ENCODE data around the gene SLC46A1.
A peak's percentile ranks its signal among the peaks of the same experiment; 100 is the strongest.
"Not testable (repeated sequence)": the region's sequence is repeated elsewhere in the genome, so short reads cannot be mapped to it uniquely, and the experiment has no call there.

The SLC46A1 gene
- total RNA-seq: 4.3 to 7.5 reads per million in 2 experiments

GRCh38 chr17:28405632-28406472, at the start of gene SLC46A1:
Gene SLC46A1 (minus strand): TSS chr17:28406212. CDS start chr17:28406114, 98 bp downstream.
- DNase-seq (ENCODE audit: low read depth): no peak

- no peak for DNase-seq (ENCODE audit: low read depth)
These were observed 43.8 kb upstream of the SLC46A1 start for GRCh38 chr17:28449859-28450258.

GRCh38 chr17:28447396-28447760, 41.4 kb upstream of the SLC46A1 start:
- no peak for DNase-seq (ENCODE audit: low read depth)

- no peak for DNase-seq (ENCODE audit: low read depth)
These were observed 40.8 kb upstream of the SLC46A1 start for GRCh38 chr17:28446716-28447395.

- no peak for DNase-seq (ENCODE audit: low read depth)
These were observed 38.1 kb upstream of the SLC46A1 start for GRCh38 chr17:28443901-28444638.

- DNase-seq (ENCODE audit: low read depth): not testable (repeated sequence)
These were observed 28.3 kb upstream of the SLC46A1 start for GRCh38 chr17:28434326-28434725.

GRCh38 chr17:28433721-28434120, 27.7 kb upstream of the SLC46A1 start:
- DNase-seq (ENCODE audit: low read depth): no peak

GRCh38 chr17:28427982-28428381, 22.0 kb upstream of the SLC46A1 start:
- not testable (repeated sequence) for DNase-seq (ENCODE audit: low read depth)

- no peak for DNase-seq (ENCODE audit: low read depth)
These were observed 21.4 kb upstream of the SLC46A1 start for GRCh38 chr17:28427371-28427770.

- no peak for DNase-seq (ENCODE audit: low read depth)
These were observed 20.1 kb upstream of the SLC46A1 start for GRCh38 chr17:28426081-28426519.

GRCh38 chr17:28425206-28425605, 19.2 kb upstream of the SLC46A1 start:
- no peak for DNase-seq (ENCODE audit: low read depth)

GRCh38 chr17:28421787-28422305, 15.8 kb upstream of the SLC46A1 start:
- no peak for DNase-seq (ENCODE audit: low read depth)

- peak; percentile 14 for DNase-seq (ENCODE audit: low read depth)
These were observed 10.8 kb upstream of the SLC46A1 start for GRCh38 chr17:28416703-28417311.

GRCh38 chr17:28415886-28416285, 9.9 kb upstream of the SLC46A1 start:
- DNase-seq (ENCODE audit: low read depth): no peak

- DNase-seq (ENCODE audit: low read depth): no peak
These were observed 7.8 kb upstream of the SLC46A1 start for GRCh38 chr17:28413804-28414203.

- no peak for DNase-seq (ENCODE audit: low read depth)
These were observed 6.1 kb upstream of the SLC46A1 start for GRCh38 chr17:28412099-28412498.

- DNase-seq (ENCODE audit: low read depth): no peak
These were observed 1.9 kb upstream of the SLC46A1 start for GRCh38 chr17:28407974-28408306.

- no peak for DNase-seq (ENCODE audit: low read depth)
These were observed 1.3 kb upstream of the SLC46A1 start for GRCh38 chr17:28407130-28407973.

GRCh38 chr17:28406473-28406814, 432 bp upstream of the SLC46A1 start:
- no peak for DNase-seq (ENCODE audit: low read depth)

- no peak for DNase-seq (ENCODE audit: low read depth)
These were observed 1.0 kb downstream of the SLC46A1 start for GRCh38 chr17:28404812-28405570.

All from T follicular helper cell (primary cell).